ENCODE data around the gene OLIG1.

GRCh38 chr21:33035147-33035546 lies 34.8 kb upstream of the OLIG1 start:
- TF ChIP-seq, protein P1, sequence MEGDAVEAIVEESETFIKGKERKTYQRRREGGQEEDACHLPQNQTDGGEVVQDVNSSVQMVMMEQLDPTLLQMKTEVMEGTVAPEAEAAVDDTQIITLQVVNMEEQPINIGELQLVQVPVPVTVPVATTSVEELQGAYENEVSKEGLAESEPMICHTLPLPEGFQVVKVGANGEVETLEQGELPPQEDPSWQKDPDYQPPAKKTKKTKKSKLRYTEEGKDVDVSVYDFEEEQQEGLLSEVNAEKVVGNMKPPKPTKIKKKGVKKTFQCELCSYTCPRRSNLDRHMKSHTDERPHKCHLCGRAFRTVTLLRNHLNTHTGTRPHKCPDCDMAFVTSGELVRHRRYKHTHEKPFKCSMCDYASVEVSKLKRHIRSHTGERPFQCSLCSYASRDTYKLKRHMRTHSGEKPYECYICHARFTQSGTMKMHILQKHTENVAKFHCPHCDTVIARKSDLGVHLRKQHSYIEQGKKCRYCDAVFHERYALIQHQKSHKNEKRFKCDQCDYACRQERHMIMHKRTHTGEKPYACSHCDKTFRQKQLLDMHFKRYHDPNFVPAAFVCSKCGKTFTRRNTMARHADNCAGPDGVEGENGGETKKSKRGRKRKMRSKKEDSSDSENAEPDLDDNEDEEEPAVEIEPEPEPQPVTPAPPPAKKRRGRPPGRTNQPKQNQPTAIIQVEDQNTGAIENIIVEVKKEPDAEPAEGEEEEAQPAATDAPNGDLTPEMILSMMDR (conservative IDR thresholded peaks at IDR 0.05), result no peak
- no peak for TF ChIP-seq EZH2 (IDR thresholded peaks at IDR 0.05; ENCODE audit: low read depth)

Measured in PC-9 (cell line).